Inflammatory macrophage (primary cell): ENCODE measurements around the gene ZNF138.
"Not testable (repeated sequence)": the region's sequence is repeated elsewhere in the genome, so short reads cannot be mapped to it uniquely, and the experiment has no call there.

ENCODE experiments used
- DNase-seq, 2 donors: peaks; one replicate each; pipeline ENCODE4 v3.0.0-alpha.2; 2020 to 2022
- total RNA-seq, 18 experiments: gene quantifications; one replicate each; lab custom pipeline; 2026; ENCODE audit warnings: mixed read lengths in 6 of 18, inconsistent platforms in 2 of 18; lab: John Stamatoyannopoulos, UW

The ZNF138 gene
- 0.96 to 10.7 (median 4.6) reads per million in 18 experiments for total RNA-seq

DNA sequence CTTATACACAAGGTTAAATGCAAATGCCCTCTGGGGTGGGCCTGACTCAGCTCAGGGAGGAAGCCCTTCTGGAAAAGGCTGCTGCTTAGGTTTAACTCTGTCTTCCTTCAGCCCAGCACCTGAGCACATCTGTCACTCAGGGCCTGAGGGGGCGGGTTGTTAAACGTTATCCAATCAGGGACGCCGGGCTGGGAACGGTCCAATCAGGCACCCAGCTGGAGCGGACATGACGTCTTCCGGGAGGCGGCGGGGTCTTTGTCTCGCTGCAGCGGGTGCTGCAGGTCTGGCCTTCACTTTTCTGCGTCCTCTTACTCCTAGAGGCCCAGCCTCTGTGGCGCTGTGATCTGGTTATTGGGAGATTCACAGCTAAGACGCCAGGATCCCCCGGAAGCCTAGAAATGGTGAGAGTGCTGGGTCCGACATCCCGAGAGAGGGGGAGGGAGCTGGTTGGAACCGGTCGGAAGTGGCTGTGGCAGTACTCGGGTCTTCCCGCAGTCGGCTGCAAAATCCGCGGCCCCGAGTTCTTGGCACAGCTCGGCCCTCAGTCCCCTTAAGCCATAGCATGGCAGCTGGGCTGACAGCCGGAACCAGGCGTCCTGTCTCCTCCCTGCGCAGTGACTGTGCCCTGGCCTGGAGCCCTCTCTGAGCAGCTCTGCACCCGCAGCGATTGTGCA is at the start of gene ZNF138:
Gene ZNF138, plus strand, starts transcription at position 258 of the 674 bp plus-strand sequence. Its CDS starts 141 bp downstream, at position 399.
- DNase-seq: peak; percentile 92 to 95

DNA sequence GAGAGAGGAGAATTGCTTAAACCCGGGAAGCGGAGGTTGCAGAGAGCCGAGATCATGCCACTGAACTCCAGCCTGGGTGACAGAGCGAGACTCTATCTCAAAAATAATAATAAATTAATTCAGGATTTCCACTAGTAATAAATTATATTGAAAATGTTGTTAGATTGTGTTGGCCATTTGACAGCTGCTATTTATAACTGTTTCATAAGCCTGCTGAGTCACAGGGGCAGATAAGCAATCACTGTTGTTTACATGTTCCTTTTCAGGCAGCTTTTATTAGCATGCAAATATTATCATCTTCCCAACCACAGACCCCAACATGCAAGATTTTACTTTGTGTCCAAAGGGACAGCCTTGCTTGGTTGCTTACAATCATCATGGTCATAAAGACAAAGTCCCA is 49.5 kb upstream of the ZNF138 start:
- DNase-seq: no peak

DNA sequence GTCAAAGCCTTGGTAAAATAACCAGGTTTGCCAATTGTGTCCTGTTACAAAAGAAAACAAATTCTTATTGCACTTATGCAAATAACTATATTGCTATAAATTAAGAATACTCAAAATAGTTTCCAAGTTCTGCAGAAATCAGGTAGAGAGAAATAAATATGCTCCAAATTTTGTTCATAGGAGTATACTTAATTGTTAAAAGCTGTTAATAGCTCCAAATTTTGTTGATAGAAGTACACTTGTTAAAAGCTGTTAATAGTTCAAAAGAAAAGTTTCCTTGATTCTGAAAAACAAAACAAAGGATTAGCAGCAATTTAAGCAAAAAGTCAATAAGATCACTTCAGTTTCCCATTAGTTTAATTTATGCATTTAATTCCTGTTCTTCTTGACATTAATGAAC is 46.4 kb upstream of the ZNF138 start:
- no peak for DNase-seq

DNA sequence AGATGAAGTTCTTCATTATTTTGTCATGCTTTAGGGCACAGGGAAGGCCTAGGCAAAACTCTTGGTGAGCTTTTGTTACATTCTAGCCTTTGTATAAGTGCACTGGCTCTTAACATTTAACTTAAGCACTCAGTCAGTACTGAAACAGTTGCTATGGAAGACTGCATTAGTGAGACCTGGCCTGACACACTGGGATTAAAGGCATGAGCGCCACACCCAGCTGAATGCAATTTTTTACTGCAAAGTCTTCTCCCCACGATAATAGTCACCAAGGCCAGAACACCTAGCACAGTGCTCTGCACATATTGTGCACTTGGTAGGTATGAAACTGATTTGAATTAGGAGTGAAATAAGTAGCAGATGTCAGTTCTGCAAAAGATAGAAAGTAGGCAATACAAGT is 41.2 kb upstream of the ZNF138 start:
- no peak for DNase-seq

DNA sequence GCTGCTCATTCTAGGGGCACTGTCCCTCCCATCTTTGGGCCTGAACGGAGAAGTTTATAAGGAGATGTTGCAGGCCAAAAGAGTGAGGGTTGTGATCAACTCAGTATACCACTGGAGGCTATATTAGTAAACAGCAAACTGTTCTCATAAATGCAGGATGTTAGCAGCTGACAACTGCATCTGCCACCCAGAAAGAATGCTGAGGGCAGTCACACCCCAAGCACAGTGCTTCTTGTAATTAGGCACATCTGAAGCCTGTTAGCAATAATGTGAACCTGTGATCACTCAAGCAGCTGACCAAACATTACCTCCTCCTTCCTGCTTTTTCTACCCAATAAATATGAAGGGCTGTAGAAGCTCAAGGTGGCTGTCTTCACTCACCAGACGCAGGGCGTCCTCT is 38.4 kb upstream of the ZNF138 start:
- no peak for DNase-seq

DNA sequence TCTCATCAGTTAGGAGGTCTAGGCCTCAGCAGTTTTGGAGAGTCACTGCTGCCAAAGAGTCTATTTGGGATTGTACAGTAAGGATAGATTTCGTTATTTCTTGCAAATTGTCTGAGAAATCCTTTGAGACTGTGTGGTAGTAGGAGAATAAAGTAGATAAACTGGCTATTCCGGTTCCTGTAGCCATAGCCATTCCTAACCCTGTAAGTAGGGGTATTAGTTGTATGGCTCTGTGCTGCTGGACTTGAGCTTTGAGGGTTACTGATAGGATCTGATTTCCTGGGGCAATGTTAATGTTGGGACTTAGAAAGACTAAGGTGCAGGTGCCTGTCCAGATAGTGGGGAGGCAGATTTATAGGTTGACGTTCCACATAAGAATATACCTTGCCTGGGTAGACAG is 36.1 kb upstream of the ZNF138 start:
- DNase-seq: no peak

DNA sequence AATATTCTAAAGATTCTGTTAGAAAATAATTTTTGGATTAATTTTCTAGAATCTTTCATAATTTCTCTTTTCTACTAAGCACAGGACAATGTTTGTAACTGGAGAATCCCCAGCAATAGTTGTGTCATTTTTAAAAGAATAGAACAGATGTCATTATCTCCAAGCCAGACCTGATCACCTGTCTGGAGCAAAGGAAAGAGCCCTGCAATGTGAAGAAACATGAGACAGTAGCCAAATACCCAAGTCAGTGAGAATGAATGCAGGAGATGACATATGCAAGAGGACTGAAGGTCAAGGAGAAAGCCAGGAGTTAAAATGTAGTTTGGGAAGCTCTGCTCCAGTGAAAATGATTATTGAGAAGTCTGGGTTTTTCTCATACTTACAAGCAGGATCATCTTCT is 25.4 kb upstream of the ZNF138 start:
- DNase-seq: no peak

DNA sequence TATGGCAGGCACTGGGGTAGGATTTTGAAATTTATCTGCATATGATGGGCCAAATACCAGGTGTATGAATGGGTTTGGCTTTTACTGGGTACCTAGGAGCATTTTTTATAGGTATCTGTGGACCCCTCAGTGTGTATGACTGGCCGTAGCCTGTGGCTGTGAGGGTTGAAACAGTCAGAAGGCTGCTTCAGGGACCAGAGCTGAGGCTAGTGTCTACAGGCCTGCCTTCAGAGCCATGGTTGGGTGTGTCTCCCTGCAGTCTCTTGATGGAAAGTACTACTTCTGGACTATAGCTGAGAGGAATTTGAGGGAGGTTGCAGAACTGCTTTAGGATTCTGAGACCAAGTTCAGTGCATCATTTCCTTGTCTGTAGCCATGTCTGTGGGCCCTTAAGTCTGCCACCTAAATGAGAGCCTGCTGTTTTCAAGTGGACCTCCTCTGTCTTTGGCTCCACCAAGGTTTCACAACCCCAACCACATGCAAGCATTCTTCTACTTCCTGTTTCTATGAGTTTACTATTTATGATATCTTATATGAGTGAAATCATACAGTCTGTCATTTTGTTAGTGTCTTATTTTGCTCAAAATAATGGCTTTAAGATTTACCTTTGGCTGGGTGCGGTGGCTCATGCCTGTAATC is 19.9 kb upstream of the ZNF138 start:
- no peak for DNase-seq

DNA sequence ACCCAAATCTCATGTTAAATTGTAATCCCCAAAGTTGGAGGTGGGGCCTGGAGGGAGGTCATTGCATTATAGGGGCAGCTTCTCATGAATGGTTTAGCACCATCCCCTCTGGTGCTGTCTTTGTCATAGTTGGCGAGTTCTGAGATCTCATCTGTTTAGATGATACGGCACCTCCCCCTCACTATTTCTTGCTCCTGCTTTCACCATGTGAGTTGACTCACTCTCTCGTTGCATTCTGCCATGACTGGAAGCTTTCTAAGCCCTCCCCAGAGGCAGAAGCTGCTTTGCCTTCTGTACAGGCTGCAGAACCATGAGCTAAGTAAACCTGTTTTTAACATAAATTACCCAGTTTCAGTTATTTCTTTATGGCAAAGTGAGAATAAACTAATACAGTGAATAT is 18.9 kb upstream of the ZNF138 start:
- DNase-seq: no peak

DNA sequence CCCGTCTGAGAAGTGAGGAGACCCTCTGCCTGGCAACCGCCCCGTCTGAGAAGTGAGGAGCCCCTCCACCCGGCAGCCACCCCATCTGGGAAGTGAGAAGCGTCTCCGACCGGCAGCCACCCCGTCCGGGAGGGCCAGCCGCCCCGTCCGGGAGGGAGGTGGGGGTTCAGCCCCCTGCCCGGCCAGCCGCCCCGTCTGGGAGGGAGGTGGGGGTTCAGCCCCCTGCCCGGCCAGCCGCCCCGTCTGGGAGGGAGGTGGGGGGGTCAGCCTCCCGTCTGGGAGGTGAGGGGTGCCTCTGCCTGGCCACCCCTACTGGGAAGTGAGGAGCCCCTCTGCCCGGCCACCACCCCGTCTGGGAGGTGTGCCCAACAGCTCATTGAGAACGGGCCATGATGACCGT is 9.4 kb upstream of the ZNF138 start:
- not testable (repeated sequence) for DNase-seq

DNA sequence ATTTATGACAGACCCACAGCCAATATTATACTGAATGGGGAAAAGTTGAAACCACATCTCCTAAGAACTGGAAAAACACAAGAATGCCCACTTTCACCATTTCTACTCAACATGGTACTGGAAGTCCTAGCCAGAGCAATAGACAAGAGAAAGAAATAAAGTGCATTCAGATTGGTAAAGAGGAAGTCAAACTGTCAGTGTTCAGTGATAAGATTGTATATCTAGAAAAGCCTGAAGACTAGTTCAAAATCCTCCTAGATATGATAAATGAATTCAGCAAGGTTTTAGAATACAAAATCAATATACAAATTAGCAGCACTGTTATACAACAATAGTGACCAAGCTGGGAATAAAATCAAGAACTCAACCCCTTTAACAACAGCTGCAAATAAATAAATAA is 6.9 kb upstream of the ZNF138 start:
- DNase-seq: no peak

DNA sequence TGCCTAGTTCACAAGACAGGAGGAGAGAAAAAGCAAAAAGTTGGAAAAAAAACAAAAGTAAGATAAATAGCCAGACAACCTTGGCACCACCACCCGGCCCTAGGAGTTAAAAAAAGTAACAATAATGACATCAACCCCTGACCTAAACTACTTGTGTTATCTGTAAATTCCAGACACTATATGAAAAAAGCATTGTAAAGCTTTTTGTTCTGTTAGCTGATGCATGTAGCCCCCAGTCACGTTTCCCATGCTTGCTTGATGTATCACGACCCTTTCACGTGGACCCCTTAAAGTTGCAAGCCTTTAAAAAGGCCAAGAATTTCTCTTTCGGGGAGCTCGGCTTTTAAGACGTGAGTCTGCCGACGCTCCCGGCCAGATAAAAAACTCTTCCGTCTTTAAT is 5.0 kb upstream of the ZNF138 start:
- not testable (repeated sequence) for DNase-seq

DNA sequence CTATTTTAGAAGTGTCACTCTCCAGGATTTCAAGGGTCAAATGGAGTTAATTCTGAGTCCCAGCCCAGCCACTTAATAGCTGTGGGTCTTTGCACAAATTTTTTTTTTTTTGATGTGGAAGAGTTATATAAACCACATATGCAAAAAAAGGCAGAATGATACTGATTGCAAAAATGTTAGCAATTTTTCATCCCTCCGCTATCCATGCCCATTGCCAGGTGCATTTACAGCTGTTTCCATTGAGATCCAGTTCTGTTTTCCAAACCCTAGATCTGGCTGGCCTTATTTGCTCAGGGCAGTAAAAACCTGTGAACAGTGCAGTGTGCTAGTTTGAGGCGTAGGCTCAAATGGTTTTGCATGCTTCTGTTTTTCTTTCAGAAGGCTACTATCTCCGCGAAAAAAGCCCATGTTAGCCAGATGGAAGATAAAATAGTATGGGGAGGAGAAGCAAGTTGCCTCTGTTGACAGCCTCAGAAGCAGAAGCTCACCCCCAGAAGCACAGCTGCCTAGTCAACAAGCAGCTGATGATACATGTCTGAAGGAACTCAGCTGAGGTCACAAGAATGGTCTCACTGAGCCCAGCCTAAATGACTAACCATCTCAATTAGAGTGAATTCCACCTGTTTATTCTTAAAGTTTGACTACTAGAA is 997 bp upstream of the ZNF138 start:
- no peak for DNase-seq

DNA sequence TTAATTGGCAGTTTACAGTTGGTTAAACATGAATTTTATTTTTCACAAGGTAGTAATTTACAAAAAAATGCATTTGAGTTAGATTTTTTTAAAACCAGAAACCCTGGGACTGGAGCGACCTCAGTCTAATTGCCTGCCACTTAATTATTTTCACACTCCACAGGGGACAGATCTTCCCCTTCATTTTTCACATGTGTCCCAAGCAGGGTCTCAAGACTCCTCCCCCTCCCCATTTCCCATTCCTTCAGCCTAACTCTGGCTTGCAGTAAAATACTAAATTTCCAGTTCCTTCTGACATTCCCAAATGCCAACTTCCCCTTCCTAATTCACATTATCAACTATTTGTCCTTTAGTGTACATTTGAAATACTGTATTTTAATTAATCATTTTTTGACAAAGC is 948 bp downstream of the ZNF138 start:
- DNase-seq: no peak

DNA sequence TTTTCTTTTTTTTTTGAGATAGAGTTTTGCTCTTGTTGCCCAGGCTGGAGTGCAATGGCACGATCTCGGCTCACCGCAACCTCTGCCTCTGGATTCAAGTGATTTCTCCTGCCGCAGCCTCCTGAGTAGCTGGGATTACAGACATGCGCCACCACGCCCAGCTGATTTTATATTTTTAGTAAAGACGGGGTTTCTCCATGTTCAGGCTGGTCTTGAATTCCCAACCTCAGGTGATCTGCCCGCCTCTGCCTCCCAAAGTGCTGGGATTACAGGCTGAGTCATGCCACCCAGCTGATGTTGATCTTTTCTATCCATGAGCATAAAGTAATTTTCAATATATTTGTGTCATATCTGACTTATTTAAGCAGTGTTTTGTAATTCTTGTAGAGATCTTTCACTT is 4.9 kb downstream of the ZNF138 start:
- DNase-seq: not testable (repeated sequence)

DNA sequence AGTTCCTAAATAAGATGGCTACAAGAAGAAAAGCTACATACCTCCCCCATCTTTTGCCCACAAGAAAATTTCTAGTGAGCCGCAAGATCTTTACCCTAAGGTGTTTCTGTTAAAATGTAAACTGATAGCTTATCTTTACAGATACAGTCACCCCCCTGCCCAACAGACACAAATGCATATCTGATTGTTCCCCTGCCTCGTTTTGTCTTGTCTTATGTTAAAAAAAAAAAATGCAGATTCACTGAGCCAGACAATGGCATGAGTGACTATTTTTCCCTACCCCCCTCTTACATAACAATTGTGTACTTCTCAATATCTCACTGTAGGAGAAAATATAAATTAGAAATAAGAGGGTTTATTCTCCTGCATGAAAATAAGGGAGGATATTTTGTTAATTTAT is 8.5 kb downstream of the ZNF138 start:
- no peak for DNase-seq

DNA sequence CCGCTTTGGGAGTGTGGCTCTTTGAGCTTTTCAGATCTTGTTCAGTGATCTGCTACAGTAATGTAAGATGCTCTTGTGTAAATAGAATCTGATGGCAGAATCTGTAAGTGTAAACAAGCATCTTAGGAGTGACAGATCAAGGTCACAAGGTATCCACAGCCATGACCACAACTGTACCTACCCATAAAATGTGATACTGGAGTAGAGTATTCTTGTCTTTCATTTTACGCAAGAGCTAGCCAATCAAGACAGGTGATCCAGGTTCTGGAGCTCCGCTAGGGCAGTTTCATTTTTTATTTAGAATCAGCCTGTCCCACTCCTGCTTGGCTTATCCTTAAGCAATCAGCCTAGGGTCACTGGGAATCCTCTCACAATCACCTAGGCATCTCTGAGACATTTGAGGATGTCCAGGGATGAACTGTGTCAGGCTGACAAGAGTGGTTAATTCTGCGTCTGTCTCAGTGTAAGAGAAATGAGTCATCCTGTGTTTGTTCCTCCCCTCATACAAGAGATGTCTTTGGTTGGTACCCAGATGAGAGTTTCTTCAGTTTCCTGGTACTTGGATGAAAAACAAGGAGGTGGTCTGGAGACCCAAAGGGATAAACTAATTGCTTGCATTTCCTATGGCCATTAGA is 13.6 kb downstream of the ZNF138 start:
- no peak for DNase-seq

DNA sequence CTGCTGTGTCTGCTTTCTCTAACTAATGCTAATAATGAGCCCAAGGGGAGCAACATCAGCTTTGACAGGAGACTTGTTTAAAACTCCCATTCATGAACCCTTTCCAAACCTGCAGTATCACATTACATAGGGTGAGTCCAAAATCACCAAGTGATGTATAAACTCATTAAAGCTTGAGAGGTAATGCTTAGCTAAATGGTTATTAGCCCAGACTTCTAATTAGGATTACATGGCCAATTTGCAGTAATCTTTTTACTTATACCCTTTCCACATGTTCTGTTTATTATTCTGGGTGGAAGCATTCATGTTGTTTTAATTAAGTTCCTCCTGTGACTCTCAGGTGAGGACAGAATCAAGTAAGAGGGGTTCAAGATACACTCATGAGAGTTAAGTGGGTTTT is 17.5 kb downstream of the ZNF138 start:
- DNase-seq: no peak

DNA sequence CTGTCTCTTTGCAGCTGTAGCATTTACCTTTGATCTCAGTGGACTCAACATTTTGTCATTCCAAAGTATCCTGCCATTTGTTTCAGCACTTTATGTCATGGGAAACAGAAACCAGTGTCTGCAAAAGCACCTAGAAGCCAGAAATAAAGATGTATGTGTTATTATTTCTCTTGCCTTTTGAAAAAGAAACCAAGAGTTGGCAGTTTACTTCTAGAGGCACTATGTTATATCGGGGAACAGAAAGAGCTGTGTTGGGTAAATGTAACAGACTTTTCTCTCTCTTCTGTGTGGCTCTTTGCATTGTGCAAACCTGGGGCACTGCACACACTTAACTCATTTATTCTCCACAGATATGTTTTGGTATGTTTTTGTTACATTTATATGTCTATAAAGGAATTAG is 36.7 kb downstream of the ZNF138 start:
- no peak for DNase-seq

DNA sequence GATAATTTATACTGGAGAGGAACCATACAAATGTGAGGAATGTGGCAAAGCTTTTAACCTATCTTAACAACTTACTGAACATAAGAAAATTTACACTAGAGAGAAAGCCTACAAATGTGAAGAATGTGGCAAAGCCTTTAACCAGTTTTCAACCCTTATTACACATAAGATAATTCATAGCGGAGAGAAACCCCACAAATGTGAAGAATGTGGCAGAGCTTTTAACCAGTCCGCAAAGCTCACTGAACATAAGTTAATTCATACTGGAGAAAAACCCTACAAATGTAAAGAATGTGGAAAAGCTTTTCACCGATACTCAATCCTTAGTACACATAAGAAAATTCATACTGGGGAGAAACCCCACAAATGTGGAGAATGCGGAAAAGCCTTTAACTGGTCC is 37.9 kb downstream of the ZNF138 start:
- no peak for DNase-seq

DNA sequence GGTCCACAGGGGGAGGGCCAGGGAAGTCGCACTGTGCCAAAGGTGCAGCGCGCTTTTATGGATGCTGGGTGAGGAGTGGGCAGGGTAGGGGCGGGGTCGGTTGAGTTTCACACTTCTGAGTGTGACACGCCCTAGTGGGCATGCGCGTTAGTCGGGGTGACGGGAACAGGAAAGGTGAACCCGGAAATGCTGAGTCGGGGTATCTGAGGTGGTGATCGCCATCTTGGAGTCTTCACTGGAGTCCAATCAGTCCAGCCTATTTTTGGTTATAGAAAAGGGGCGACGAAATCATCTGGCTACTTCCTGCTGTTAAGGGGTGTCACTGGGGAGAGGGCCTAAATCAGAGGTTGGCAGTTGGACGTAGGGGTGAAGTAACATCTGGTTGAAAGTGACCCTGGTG is 40.8 kb downstream of the ZNF138 start:
- DNase-seq: no peak

DNA sequence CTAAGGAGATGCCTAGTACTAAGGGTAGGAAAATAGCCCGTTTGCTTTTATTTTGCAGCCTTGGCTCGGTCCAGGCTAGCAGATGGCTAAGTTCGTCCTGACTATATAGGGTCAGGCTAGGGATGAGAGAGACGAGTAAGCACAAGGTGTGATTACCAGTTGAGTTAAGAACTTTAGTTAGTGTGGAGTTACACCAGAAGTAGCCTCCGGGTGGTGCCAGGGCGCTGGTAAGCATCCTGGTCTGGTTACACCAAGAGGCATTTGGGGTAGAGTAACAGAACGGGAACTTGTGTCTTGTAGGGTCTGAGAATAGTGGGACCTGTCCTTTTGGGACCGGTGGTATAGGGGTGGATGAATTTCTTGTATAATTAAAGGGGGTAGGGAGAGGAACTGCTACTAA is 41.6 kb downstream of the ZNF138 start:
- DNase-seq: not testable (repeated sequence)

DNA sequence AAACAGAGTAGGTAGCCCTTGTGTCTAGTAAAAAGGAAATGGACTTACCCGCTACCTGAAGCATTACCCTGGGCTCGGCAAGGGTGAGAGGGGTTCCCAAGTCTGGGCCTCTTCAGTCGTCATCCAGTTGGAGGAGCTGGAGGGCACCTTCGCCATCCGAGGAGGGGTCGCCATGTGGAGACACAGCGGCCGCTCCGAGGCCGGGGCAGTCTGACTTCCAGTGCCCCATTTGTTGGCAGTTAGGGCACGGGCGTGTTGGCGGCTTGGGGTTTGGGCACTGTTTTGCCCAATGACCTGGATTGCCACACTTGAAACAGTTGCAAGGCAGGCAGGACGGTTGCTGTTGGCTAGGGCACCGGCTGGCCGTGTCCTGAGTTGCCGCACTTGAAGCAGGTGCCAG is 43.8 kb downstream of the ZNF138 start:
- DNase-seq: not testable (repeated sequence)

DNA sequence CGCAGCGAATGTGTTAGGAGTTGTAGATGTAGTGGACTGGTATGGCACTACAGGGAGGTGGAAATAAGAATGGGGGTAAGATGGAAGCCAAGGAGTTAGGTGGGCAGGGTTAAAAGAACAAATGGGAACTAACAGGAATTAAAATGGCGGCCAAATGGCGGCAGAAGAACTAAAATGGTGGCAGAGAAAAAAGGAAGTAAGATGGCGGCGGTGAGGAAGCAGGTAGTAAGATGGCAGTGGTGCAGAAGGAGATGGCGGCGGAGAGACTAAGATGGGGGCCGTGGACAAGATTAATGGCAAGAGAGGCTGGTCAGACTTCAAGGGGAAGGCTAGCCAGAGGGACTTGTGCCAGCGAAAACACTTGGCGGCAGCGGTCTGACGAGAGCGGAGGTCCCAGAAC is 44.5 kb downstream of the ZNF138 start:
- DNase-seq: no peak
